Measurements from ENCODE around the gene TSHR.
A peak's percentile ranks its signal among the peaks of the same experiment; 100 is the strongest.
"Not testable (repeated sequence)": the region's sequence is repeated elsewhere in the genome, so short reads cannot be mapped to it uniquely, and the experiment has no call there.

The TSHR gene

DNA sequence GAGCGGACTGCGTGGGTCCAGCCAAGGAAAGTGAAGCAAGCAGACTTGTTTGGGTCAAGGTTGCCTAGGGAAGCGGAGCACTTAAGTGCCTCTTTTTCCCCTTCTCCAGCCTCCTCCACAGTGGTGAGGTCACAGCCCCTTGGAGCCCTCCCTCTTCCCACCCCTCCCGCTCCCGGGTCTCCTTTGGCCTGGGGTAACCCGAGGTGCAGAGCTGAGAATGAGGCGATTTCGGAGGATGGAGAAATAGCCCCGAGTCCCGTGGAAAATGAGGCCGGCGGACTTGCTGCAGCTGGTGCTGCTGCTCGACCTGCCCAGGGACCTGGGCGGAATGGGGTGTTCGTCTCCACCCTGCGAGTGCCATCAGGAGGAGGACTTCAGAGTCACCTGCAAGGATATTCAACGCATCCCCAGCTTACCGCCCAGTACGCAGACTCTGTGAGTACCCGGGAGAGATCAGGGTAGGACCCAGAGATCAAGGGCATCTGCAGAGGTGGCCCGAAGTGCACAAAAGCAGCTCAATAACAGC lies at the start of gene TSHR:
TSS of gene TSHR (plus strand) at position 206 of the 526 bp plus-strand sequence. CDS start at position 266, 60 bp downstream.
- H3K4me3 ChIP-seq (ENCODE audit: low read depth, low read length): peak within 1 kb of the TSS; percentile 54
- TF ChIP-seq, protein P1, sequence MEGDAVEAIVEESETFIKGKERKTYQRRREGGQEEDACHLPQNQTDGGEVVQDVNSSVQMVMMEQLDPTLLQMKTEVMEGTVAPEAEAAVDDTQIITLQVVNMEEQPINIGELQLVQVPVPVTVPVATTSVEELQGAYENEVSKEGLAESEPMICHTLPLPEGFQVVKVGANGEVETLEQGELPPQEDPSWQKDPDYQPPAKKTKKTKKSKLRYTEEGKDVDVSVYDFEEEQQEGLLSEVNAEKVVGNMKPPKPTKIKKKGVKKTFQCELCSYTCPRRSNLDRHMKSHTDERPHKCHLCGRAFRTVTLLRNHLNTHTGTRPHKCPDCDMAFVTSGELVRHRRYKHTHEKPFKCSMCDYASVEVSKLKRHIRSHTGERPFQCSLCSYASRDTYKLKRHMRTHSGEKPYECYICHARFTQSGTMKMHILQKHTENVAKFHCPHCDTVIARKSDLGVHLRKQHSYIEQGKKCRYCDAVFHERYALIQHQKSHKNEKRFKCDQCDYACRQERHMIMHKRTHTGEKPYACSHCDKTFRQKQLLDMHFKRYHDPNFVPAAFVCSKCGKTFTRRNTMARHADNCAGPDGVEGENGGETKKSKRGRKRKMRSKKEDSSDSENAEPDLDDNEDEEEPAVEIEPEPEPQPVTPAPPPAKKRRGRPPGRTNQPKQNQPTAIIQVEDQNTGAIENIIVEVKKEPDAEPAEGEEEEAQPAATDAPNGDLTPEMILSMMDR (IDR thresholded peaks at IDR 0.05; ENCODE audit: low read depth, low read length): no peak

GRCh38 chr14:80906336-80906735 lies 49.1 kb upstream of the TSHR start:
- TF ChIP-seq, protein P1 (IDR thresholded peaks at IDR 0.05; ENCODE audit: low read depth, low read length): no peak
- no peak overlapping the region for H3K4me3 ChIP-seq (ENCODE audit: low read depth, low read length)

DNA sequence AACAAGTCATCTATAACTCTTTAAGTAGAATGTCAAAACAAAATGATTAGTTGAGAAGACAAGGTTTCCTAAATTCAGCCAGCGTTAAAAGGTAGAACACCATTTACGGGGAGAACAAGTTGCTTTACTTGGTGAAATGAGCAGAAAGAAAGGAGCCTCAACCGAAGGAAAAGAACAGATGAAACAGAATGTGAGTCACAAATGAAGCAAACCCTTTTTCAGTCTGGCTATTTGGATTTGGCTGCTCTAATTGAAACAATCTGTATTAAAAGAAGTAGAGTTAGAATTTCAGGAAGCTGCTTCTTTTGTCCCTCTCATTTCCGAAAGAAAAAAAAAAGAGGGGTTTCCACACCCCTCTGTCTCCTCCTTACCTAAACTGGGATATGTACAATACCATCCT lies 48.5 kb upstream of the TSHR start:
- no peak overlapping the region for H3K4me3 ChIP-seq (ENCODE audit: low read depth, low read length)
- TF ChIP-seq, protein P1 (IDR thresholded peaks at IDR 0.05; ENCODE audit: low read depth, low read length): no peak

- not testable (repeated sequence) for H3K4me3 ChIP-seq (ENCODE audit: low read depth, low read length)
Observed at GRCh38 chr14:80912013-80912412, 43.4 kb upstream of the TSHR start.

DNA sequence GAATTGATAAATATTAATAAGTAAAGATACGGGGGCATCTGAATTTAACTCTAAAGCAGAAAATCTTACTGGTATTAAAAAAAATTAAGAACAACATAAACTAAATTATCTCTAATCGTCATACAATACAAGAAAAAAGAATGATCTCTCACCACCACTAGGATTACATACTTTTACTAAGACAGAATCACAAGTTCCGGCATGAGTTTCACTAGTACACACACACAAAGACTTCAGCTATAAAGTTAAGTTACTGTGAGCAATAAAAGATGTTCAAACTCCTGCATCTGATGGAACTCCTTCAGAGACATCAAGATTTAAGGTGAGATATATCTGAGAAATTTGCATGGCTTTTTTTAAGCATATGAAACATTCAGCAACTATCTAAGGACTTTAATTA lies 35.8 kb upstream of the TSHR start:
- TF ChIP-seq, protein P1 (IDR thresholded peaks at IDR 0.05; ENCODE audit: low read depth, low read length): no peak
- no peak overlapping the region for H3K4me3 ChIP-seq (ENCODE audit: low read depth, low read length)

DNA sequence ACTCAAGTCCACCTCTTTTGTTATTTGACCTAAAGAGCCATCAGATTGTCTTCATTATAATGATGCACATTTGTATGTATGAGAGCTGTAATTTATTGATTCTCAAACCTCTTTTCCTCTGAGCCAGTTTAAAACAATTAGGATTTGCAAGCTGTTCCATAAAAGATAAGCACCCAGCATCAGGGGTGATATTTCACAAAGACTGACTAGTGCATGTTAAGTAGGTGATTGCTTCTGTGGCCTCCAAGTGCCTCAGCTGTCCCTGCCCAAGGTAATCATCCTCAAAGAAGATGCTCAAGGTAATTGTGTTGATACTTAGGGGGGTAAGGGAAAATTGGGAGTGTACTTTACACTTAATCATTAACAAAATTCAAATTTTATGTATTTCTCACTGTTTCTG lies 32.1 kb upstream of the TSHR start:
- TF ChIP-seq, protein P1 (IDR thresholded peaks at IDR 0.05; ENCODE audit: low read depth, low read length): no peak
- no peak overlapping the region for H3K4me3 ChIP-seq (ENCODE audit: low read depth, low read length)

GRCh38 chr14:80924365-80925103 lies 30.9 kb upstream of the TSHR start:
- TF ChIP-seq, protein P1 (IDR thresholded peaks at IDR 0.05; ENCODE audit: low read depth, low read length): no peak
- H3K4me3 ChIP-seq (ENCODE audit: low read depth, low read length): no peak overlapping the region
